Measurements from ENCODE around the gene TEX44. TPM values are rescaled to one million over a fixed set of nuclear protein-coding genes. Genes with fewer than 3 reads are reported as not detected.

The TEX44 gene
- polyA plus RNA-seq, 1 donor: not detected

GRCh38 chr2:231640241-231640640 lies 47.6 kb downstream of the TEX44 start:
- Histone ChIP-seq H3K4me1 (ENCODE audit: control insufficient read depth, insufficient read depth, low read length) (peaks cover 18% of the 10 kb centered on the region), H3K36me3 (ENCODE audit: control insufficient read depth, insufficient read depth, low read length) (no peaks in the 10 kb centered on the region), H3K27me3 (ENCODE audit: control insufficient read depth, insufficient read depth, low read length) (no peaks in the 10 kb centered on the region), H3K27ac (ENCODE audit: low read length) (peak overlapping the region; percentile 16), H3K4me3 (ENCODE audit: low read length) (no peak overlapping the region), H3K9me3 (ENCODE audit: control insufficient read depth, low read depth, low read length) (no peaks in the 10 kb centered on the region)
- DNase-seq: no peak
- 58% methylated on average over 2 of the region's 6 CpGs for WGBS (ENCODE audit: insufficient coverage, low lambda C conversion rate)

DNA sequence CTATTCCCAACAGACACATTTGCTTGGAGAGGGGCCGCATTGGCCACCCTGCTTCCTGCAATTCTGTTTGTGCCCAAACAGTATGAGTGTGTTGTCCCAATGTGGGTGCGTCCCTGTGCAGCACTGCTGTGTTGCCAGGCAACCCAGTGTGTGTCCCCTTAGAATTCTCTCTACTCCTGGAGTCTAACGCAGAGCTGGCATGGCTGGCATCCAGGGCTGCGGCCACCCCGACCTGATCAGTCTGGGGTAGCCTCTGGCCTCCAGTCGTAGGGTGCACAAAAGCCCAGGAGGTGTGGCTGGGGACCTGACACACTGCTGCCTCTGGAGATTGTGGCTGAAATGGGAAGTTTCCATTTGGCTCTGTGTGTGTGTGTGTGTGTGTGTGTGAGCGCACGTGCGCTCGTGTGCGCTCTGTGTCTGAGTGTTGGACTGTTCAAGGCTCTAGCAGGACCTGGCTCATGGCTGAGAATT lies 48.0 kb downstream of the TEX44 start:
- H3K4me1 ChIP-seq (ENCODE audit: control insufficient read depth, insufficient read depth, low read length): peaks cover 18% of the 10 kb centered on the region
- H3K27me3 ChIP-seq (ENCODE audit: control insufficient read depth, insufficient read depth, low read length): no peaks in the 10 kb centered on the region
- H3K27ac ChIP-seq (ENCODE audit: low read length): peak overlapping the region; percentile 16
- H3K9me3 ChIP-seq (ENCODE audit: control insufficient read depth, low read depth, low read length): no peaks in the 10 kb centered on the region
- whole genome bisulfite sequencing (ENCODE audit: insufficient coverage, low lambda C conversion rate): no CpG with 5 or more reads among the region's 11 CpGs
- H3K36me3 ChIP-seq (ENCODE audit: control insufficient read depth, insufficient read depth, low read length): no peaks in the 10 kb centered on the region
- no peak overlapping the region for H3K4me3 ChIP-seq (ENCODE audit: low read length)
- DNase-seq: peak in 1 of 2 donors; percentile 60

DNA sequence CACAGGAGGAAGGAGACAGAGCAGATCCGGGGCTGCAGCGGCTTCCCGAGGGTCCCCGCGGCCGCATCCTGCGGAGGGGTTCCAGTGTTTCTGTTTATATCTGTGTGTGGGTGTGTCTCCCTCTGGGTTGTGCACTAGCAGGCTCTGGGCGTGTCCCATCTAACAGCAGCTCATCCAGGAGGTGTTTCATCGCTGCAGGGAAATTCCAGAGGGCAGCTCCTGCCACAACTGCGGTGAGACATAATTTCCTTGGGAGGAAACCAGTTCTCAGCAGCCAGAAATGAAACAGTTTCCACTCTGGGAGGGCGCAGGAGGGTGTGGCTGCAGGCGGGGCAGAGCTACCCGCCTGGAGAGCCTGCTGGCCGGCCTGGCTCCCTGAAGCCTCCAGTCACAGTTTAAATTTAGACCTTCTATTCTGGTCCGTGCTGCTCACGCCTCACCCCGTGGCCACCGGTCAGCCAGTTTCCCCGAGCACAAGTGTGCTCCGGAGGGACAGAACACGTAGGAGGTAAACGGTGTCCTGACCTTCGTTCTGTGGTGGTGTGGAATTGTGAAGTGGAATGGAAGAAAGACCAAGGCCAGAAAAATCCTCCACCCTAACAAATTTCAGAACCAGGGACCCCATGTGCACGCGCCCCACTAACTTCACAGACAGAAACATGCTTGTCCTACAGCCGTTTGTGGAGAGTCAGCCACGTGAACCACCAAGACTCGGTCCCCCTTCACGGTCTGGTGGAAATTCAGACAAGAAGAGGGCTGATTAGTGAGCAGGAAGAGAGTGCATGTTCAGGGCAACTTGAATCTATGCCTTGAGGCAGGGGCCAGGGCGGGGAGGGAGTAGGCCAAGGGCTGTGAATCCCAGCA lies 50.2 kb downstream of the TEX44 start:
- H3K4me1 ChIP-seq (ENCODE audit: control insufficient read depth, insufficient read depth, low read length): peaks cover 18% of the 10 kb centered on the region
- no peak overlapping the region for H3K4me3 ChIP-seq (ENCODE audit: low read length)
- no peaks in the 10 kb centered on the region for H3K36me3 ChIP-seq (ENCODE audit: control insufficient read depth, insufficient read depth, low read length)
- H3K9me3 ChIP-seq (ENCODE audit: control insufficient read depth, low read depth, low read length): no peaks in the 10 kb centered on the region
- H3K27me3 ChIP-seq (ENCODE audit: control insufficient read depth, insufficient read depth, low read length): no peaks in the 10 kb centered on the region
- 100% methylated on average over 1 of the region's 30 CpGs for WGBS (ENCODE audit: insufficient coverage, low lambda C conversion rate)
- peak; percentile 75 to 87 for DNase-seq
- H3K27ac ChIP-seq (ENCODE audit: low read length): peak overlapping the region; percentile 67

GRCh38 chr2:231643495-231643888 lies 50.8 kb downstream of the TEX44 start:
- H3K27ac ChIP-seq (ENCODE audit: low read length): peak overlapping the region; percentile 67
- H3K4me3 ChIP-seq (ENCODE audit: low read length): no peak overlapping the region
- no peaks in the 10 kb centered on the region for H3K9me3 ChIP-seq (ENCODE audit: control insufficient read depth, low read depth, low read length)
- peaks cover 18% of the 10 kb centered on the region for H3K4me1 ChIP-seq (ENCODE audit: control insufficient read depth, insufficient read depth, low read length)
- WGBS (ENCODE audit: insufficient coverage, low lambda C conversion rate): no CpG with 5 or more reads among the region's 8 CpGs
- no peak for DNase-seq
- H3K27me3 ChIP-seq (ENCODE audit: control insufficient read depth, insufficient read depth, low read length): no peaks in the 10 kb centered on the region
- no peaks in the 10 kb centered on the region for H3K36me3 ChIP-seq (ENCODE audit: control insufficient read depth, insufficient read depth, low read length)

Other genes with a start within 250 kb of the TEX44 start
- 43.5 TPM for gene B3GNT7, start 197.2 kb upstream of the TEX44 start, polyA plus RNA-seq
- gene NCL, start 128.4 kb upstream of the TEX44 start, polyA plus RNA-seq: 541 TPM
- gene NMUR1, start 62.4 kb upstream of the TEX44 start, polyA plus RNA-seq: 1.8 TPM
- gene PTMA, start 115.7 kb downstream of the TEX44 start, polyA plus RNA-seq: 1,252 TPM
- gene PDE6D, start 188.4 kb downstream of the TEX44 start, polyA plus RNA-seq: 16.6 TPM
- 41.9 TPM for gene COPS7B, start 193.6 kb downstream of the TEX44 start, polyA plus RNA-seq

All from large intestine (tissue), 3 donors.